RWPE2 (cell line): ENCODE data around the gene ANAPC7.
A peak's percentile ranks its signal among the peaks of the same experiment; 100 is the strongest.

Experiments used
- ATAC-seq: fragments of 200-7000 bp; cut with Tn5 transposase; 3 replicates; pipeline ENCODE4 v1.9.1; 2021; ENCODE audit warnings: low read depth
- DNase-seq: peaks from one replicate; pipeline ENCODE4 v3.0.0-alpha.2; 2020; ENCODE audit warnings: low spot score
- H3K27ac ChIP-seq: fragments of 450-650 bp; 2 replicates; pipeline ENCODE4 v1.5.1; 2017; ENCODE audit warnings: mild to moderate bottlenecking; ENCODE audit not compliant: poor library complexity, severe bottlenecking
- H3K27me3 ChIP-seq: fragments of 250-450 bp; sonication (Bioruptor Pico); 2 replicates; pipeline ENCODE4 v1.5.1; 2021; ENCODE audit warnings: mild to moderate bottlenecking, moderate library complexity; ENCODE audit not compliant: insufficient read depth, poor library complexity, severe bottlenecking
- H3K36me3 ChIP-seq: fragments of 250-450 bp; sonication (Bioruptor Pico); 2 replicates; pipeline ENCODE4 v1.5.1; 2020; ENCODE audit warnings: low read depth, mild to moderate bottlenecking, moderate library complexity
- H3K4me1 ChIP-seq: fragments of 250-450 bp; sonication (Bioruptor Pico); 2 replicates; pipeline ENCODE4 v1.5.1; 2021; ENCODE audit warnings: mild to moderate bottlenecking, moderate library complexity; ENCODE audit not compliant: insufficient read depth, poor library complexity, severe bottlenecking
- H3K4me3 ChIP-seq: fragments of 250-450 bp; sonication (Bioruptor Pico); 2 replicates; pipeline ENCODE4 v1.5.1; 2021; ENCODE audit warnings: mild to moderate bottlenecking, moderate library complexity; ENCODE audit not compliant: severe bottlenecking
- H3K9me3 ChIP-seq: fragments of 250-450 bp; sonication (Bioruptor Pico); 2 replicates; pipeline ENCODE4 v1.5.1; 2021; ENCODE audit warnings: mild to moderate bottlenecking, moderate library complexity; ENCODE audit not compliant: severe bottlenecking
- CTCF ChIP-seq: fragments of 450-650 bp; IDR thresholded peaks from one replicate; pipeline ENCODE4 v1.5.1; 2017; ENCODE audit warnings: mild to moderate bottlenecking, moderate library complexity; ENCODE audit not compliant: poor library complexity, severe bottlenecking

Gene ANAPC7

GRCh38 chr12:110370732-110371231 is 32.7 kb downstream of the ANAPC7 start:
- H3K27me3 ChIP-seq: no peaks in the 10 kb centered on the region
- H3K4me1 ChIP-seq: peaks cover 9% of the 10 kb centered on the region
- ATAC-seq (peak; percentile 97), DNase-seq (peak; percentile 93)
- H3K9me3 ChIP-seq: no peaks in the 10 kb centered on the region
- TF ChIP-seq CTCF: no peak
- peaks cover 43% of the 10 kb centered on the region for H3K36me3 ChIP-seq
- H3K27ac ChIP-seq: peak overlapping the region; percentile 59
- no peak overlapping the region for H3K4me3 ChIP-seq

- no peaks in the 10 kb centered on the region for H3K27me3 ChIP-seq
- no peaks in the 10 kb centered on the region for H3K9me3 ChIP-seq
- no peak for TF ChIP-seq CTCF
- H3K4me3 ChIP-seq: no peak overlapping the region
- no peak for ATAC-seq
- peaks cover 9% of the 10 kb centered on the region for H3K4me1 ChIP-seq
- H3K27ac ChIP-seq: peak overlapping the region; percentile 59
- DNase-seq: no peak
- H3K36me3 ChIP-seq: peaks cover 35% of the 10 kb centered on the region
Observed at GRCh38 chr12:110369992-110370391, 33.5 kb downstream of the ANAPC7 start.

GRCh38 chr12:110367181-110367864 is 36.2 kb downstream of the ANAPC7 start:
- no peak for ATAC-seq
- Histone ChIP-seq H3K9me3 (no peaks in the 10 kb centered on the region), H3K27me3 (no peaks in the 10 kb centered on the region), H3K27ac (no peak overlapping the region), H3K4me1 (peaks cover 9% of the 10 kb centered on the region), H3K4me3 (no peak overlapping the region), H3K36me3 (peaks cover 13% of the 10 kb centered on the region)
- TF ChIP-seq CTCF: no peak
- DNase-seq: no peak

DNA sequence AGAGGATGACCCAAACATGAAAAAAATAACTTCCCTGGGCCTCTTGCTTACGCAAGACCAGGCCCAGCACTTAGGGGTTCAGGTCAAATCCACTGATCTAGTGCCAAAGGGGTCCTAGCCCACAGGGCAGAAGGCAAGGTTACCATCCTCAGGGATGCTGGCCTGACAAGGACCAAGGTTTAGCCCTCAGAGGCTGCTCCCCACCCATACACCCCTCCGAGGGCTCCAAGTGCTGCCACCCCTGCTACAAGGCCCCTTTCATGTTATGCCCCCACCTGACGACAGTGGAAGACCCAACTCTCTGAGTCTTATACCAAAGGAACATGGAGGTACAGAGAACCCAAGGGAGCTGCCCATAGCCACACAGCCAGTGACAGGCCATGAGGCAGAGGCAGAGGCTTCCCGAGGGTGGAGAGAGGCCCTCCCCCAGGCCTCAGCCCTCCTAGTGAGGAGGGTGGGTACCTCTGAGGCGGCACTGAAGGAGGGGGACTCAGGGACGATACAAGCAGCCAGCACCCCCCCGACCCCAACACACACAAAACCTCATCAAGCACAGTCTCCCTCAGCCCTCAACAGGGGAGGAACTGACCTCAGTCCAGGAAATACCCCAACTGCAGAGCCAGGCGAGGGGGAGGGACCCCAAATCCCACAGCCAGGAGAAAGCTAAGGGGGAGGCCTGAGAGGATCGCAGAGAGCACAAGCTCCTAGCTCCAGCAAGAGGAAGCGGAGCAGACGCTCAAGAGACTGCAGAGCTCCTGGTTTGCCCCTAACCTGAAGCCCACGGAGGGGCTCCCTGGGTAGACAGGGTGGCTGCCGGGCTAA is 37.0 kb downstream of the ANAPC7 start:
- Histone ChIP-seq H3K36me3 (peaks cover 5% of the 10 kb centered on the region; the same call in 1 of the 2 replicates), H3K4me3 (no peak overlapping the region), H3K27ac (no peak overlapping the region), H3K9me3 (no peaks in the 10 kb centered on the region), H3K4me1 (peaks cover 9% of the 10 kb centered on the region), H3K27me3 (no peaks in the 10 kb centered on the region)
- ATAC-seq (no peak), DNase-seq (no peak)
- no peak for TF ChIP-seq CTCF
